Measurements from ENCODE around the gene SF1. TPM values are rescaled to one million over a fixed set of nuclear protein-coding genes. Genes with fewer than 3 reads are reported as not detected.
A peak's percentile ranks its signal among the peaks of the same experiment; 100 is the strongest.

SF1 gene
- total and polyA plus RNA-seq, 9 of the 15 experiments (the other 6 are each of a cell fraction or from before 2014, with no cell fraction given): 13.1 to 334 (median 111) TPM

GRCh38 chr11:64787526-64788320 is 9.4 kb upstream of the SF1 start:
- Histone ChIP-seq H4K20me1 (replicated peaks; ENCODE audit: control insufficient read depth, insufficient read depth, low read length) (no peaks in the 10 kb centered on the region), H3K27ac (ENCODE audit: extremely low read depth, low read depth, low read length) (no peak overlapping the region), H3K36me3 (ENCODE audit: control insufficient read depth, insufficient read depth, low read length) (no peaks in the 10 kb centered on the region), H3K9ac (ENCODE audit: insufficient read depth in 1 of 2, low read depth in 2 of 2, low read length in 2 of 2) (peak overlapping the region in 1 of 2 experiments; percentile 66; a peak in 1 of 4 replicates), H3K79me2 (ENCODE audit: control insufficient read depth, insufficient read depth, low read length) (no peaks in the 10 kb centered on the region), H3K9me1 (ENCODE audit: control insufficient read depth, insufficient read depth, low read length) (no peaks in the 10 kb centered on the region), H3K27me3 (ENCODE audit: control insufficient read depth in 2 of 2, insufficient read depth in 2 of 2, low read length in 2 of 2) (no peaks in the 10 kb centered on the region), H2AFZ (ENCODE audit: low read depth, low read length) (peak overlapping the region; percentile 46), H3K4me3 (no peak overlapping the region), H3K4me1 (replicated peaks in 1 of 2; ENCODE audit: control insufficient read depth in 2 of 2, insufficient read depth in 2 of 2, low read length in 2 of 2) (peaks cover 3 to 17% of the 10 kb centered on the region in 2 experiments; a peak in 4 of 5 replicates), H3K9me3 (replicated peaks; ENCODE audit: control insufficient read depth, insufficient read depth, low read depth, low read length) (no peaks in the 10 kb centered on the region), H3K4me2 (ENCODE audit: insufficient read depth, low read length) (no peak overlapping the region)
- CTCF ChIA-PET (ENCODE audit: low intra/inter-chr PET ratio): interaction anchor here (0.7 to 2.4 kb wide), 4 partner anchors 16 to 274 kb away, joined by 3 to 13 read pairs (median 6); partner anchors contain the start of gene CDC42BPG
- intact Hi-C loops (cut with micrococcal nuclease) (loop anchor here (1.0 to 5.0 kb wide), 3 partner anchors 60 to 209 kb away; partner anchors contain the start of gene BATF2), in situ Hi-C loops (cut with MboI) (loop anchor here (5.0 kb wide), 1 partner anchor 105 kb away; no protein-coding TSS in a partner anchor)
- 34% methylated on average over 15 of the region's 15 CpGs for WGBS (ENCODE audit: insufficient coverage, low coverage, missing lambda C conversion rate)
- DNase-seq (ENCODE audit: extremely low read depth in 1 of 4, low spot score in 3 of 4): peak; percentile 71 to 85 (median 77)
- POLR2A ChIA-PET: interaction anchor here (0.6 to 2.5 kb wide), 5 partner anchors 9 to 90 kb away, joined by 3 to 12 read pairs (median 3); partner anchors contain the start of gene SF1
- BruUV-seq (replicated peaks): no TSS peak
- peak; percentile 98 for ATAC-seq
- peak; percentile 91 for FAIRE-seq
- TF ChIP-seq ARID1B (IDR thresholded peaks at IDR 0.05) (no peak), FOXJ2 (tag; IDR thresholded peaks at IDR 0.05) (no peak), PTTG1 (tag; IDR thresholded peaks at IDR 0.05; ENCODE audit: low read depth) (no peak), TCF7L2 (IDR thresholded peaks at IDR 0.05; ENCODE audit: low read depth, low read length) (no peak), TAF1 (IDR thresholded peaks at IDR 0.05; ENCODE audit: control insufficient read depth, extremely low read depth, insufficient read depth, low read length, severe bottlenecking) (no peak), ZNF584 (CRISPR knock-in tag; IDR thresholded peaks at IDR 0.05; ENCODE audit: low read depth) (no peak), ZNF830 (CRISPR knock-in tag; IDR thresholded peaks at IDR 0.05) (no peak), MXD1 (CRISPR knock-in tag; IDR thresholded peaks at IDR 0.05; ENCODE audit: borderline replicate concordance, poor library complexity, severe bottlenecking) (no peak), ZNF639 (CRISPR knock-in tag; conservative IDR thresholded peaks at IDR 0.05 in 1 of 2, IDR thresholded peaks at IDR 0.05 in 1 of 2) (no peak), ZNF449 (CRISPR knock-in tag; IDR thresholded peaks at IDR 0.05) (no peak), CHD1 (IDR thresholded peaks at IDR 0.05; ENCODE audit: low read length) (no peak)

All from K562 (cell line).